Karpas-422 (cell line): Measurements from ENCODE around the gene GPAM. TPM values are rescaled to one million over a fixed set of nuclear protein-coding genes. Genes with fewer than 3 reads are reported as not detected.
A peak's percentile ranks its signal among the peaks of the same experiment; 100 is the strongest.

Experiments
- DNase-seq: peaks from one replicate; pipeline ENCODE4 v3.0.0-alpha.2; 2015
- H2AFZ ChIP-seq: fragments of 200-600 bp; sonication (generic); 2 replicates; pipeline ENCODE4 v1.6.1; 2014; ENCODE audit warnings: antibody characterized with exemption, low read length, mixed read lengths
- H3K27ac ChIP-seq: fragments of 200-600 bp; sonication (generic); 2 replicates; pipeline ENCODE4 v1.5.1; 2014; ENCODE audit warnings: mild to moderate bottlenecking, low read length, moderate library complexity
- H3K27me3 ChIP-seq: fragments of 200-600 bp; sonication (generic); 2 replicates; pipeline ENCODE4 v1.6.1; 2014; ENCODE audit warnings: low read length, mixed read lengths
- H3K36me3 ChIP-seq: fragments of 200-600 bp; sonication (generic); 2 replicates; pipeline ENCODE4 v1.6.1; 2014; ENCODE audit warnings: low read length, mixed read lengths; ENCODE audit not compliant: insufficient read depth
- H3K4me1 ChIP-seq: fragments of 200-600 bp; sonication (generic); 2 replicates; pipeline ENCODE4 v1.6.1; 2014; ENCODE audit warnings: mild to moderate bottlenecking, low read length, mixed read lengths
- H3K4me2 ChIP-seq: fragments of 200-600 bp; sonication (generic); 2 replicates; pipeline ENCODE4 v1.6.1; 2014; ENCODE audit warnings: low read length, low read depth, mild to moderate bottlenecking; ENCODE audit not compliant: poor library complexity, severe bottlenecking
- H3K4me3 ChIP-seq: fragments of 200-600 bp; sonication (generic); 2 replicates; pipeline ENCODE4 v1.5.1; 2014; ENCODE audit warnings: mild to moderate bottlenecking, antibody characterized with exemption, low read length, mixed read lengths
- H3K79me2 ChIP-seq: fragments of 200-600 bp; sonication (generic); 2 replicates; pipeline ENCODE4 v1.6.1; 2014; ENCODE audit warnings: mild to moderate bottlenecking, low read length, mixed read lengths
- H3K9ac ChIP-seq: fragments of 200-600 bp; sonication (generic); 2 replicates; pipeline ENCODE4 v1.6.0; 2014; ENCODE audit warnings: low read length
- H3K9me2 ChIP-seq: fragments of 200-600 bp; sonication (generic), shearing (Covaris generic); replicated peaks from 2 replicates; pipeline ENCODE4 v1.6.0; 2014; ENCODE audit warnings: mild to moderate bottlenecking, low read length, moderate library complexity; ENCODE audit not compliant: insufficient read depth
- H3K9me3 ChIP-seq: fragments of 300-700, 200-600 bp; sonication (generic); 2 replicates; pipeline ENCODE4 v1.6.1; 2014; ENCODE audit warnings: low read length, mixed read lengths
- H4K20me1 ChIP-seq: fragments of 200-600 bp; sonication (generic); 2 replicates; pipeline ENCODE4 v1.6.1; 2014; ENCODE audit warnings: mild to moderate bottlenecking, antibody characterized with exemption, low read length, low read depth; ENCODE audit not compliant: insufficient read depth
- total RNA-seq: library from RNA; depleted of rRNA; stranded (reverse); fragments of >200 nt; shearing (Covaris generic); gene quantifications from 2 replicates; pipeline ENCODE4 v1.2.3, GENCODE V29; 2014; ENCODE audit warnings: low replicate concordance

The GPAM gene
- total RNA-seq, 1 experiment from 2014 or later = 481 TPM

GRCh38 chr10:112213836-112214235 lies 30.3 kb upstream of the GPAM start:
- Histone ChIP-seq H3K4me1 (peaks cover 100% of the 10 kb centered on the region), H3K36me3 (peaks cover 40% of the 10 kb centered on the region), H3K79me2 (peaks cover 62% of the 10 kb centered on the region), H4K20me1 (no peaks in the 10 kb centered on the region; the same call in 1 of the 2 replicates), H2AFZ (no peak overlapping the region), H3K4me2 (peak overlapping the region; percentile 97), H3K27me3 (no peaks in the 10 kb centered on the region), H3K9me2 (no peaks in the 10 kb centered on the region), H3K27ac (peak overlapping the region; percentile 99), H3K9ac (peak overlapping the region; percentile 95), H3K4me3 (peak overlapping the region; percentile 81), H3K9me3 (no peaks in the 10 kb centered on the region)
- no peak for DNase-seq

- Histone ChIP-seq H3K4me2 (peak overlapping the region; percentile 97), H3K79me2 (peaks cover 68% of the 10 kb centered on the region), H2AFZ (no peak overlapping the region), H3K27ac (peak overlapping the region; percentile 99), H3K27me3 (no peaks in the 10 kb centered on the region), H3K9me3 (no peaks in the 10 kb centered on the region), H3K4me3 (peak overlapping the region; percentile 81), H4K20me1 (no peaks in the 10 kb centered on the region; the same call in 1 of the 2 replicates), H3K36me3 (peaks cover 46% of the 10 kb centered on the region), H3K9ac (peak overlapping the region; percentile 95), H3K9me2 (no peaks in the 10 kb centered on the region), H3K4me1 (peaks cover 100% of the 10 kb centered on the region)
- DNase-seq = peak; percentile 73
Measured at GRCh38 chr10:112213098-112213823, 29.7 kb upstream of the GPAM start.

GRCh38 chr10:112210666-112211065 lies 27.1 kb upstream of the GPAM start:
- Histone ChIP-seq H3K4me2 (peak overlapping the region; percentile 97), H3K4me1 (peaks cover 75% of the 10 kb centered on the region), H3K9me2 (no peaks in the 10 kb centered on the region), H3K9me3 (no peaks in the 10 kb centered on the region; the same call in 1 of the 2 replicates), H3K4me3 (peak overlapping the region; percentile 81), H4K20me1 (no peaks in the 10 kb centered on the region; the same call in 1 of the 2 replicates), H3K27me3 (no peaks in the 10 kb centered on the region), H3K36me3 (peaks cover 61% of the 10 kb centered on the region), H3K27ac (peak overlapping the region; percentile 99), H2AFZ (no peak overlapping the region), H3K9ac (peak overlapping the region; percentile 95), H3K79me2 (peaks cover 84% of the 10 kb centered on the region)
- no peak for DNase-seq

- Histone ChIP-seq H3K9me2 (no peaks in the 10 kb centered on the region), H4K20me1 (no peaks in the 10 kb centered on the region; the same call in 1 of the 2 replicates), H3K27ac (peak overlapping the region; percentile 99), H3K9ac (peak overlapping the region; percentile 95), H3K4me3 (peak overlapping the region; percentile 81; the same call in 1 of the 2 replicates), H3K79me2 (peaks cover 79% of the 10 kb centered on the region), H3K36me3 (peaks cover 61% of the 10 kb centered on the region), H3K4me1 (peaks cover 66% of the 10 kb centered on the region), H2AFZ (no peak overlapping the region), H3K9me3 (no peaks in the 10 kb centered on the region; the same call in 1 of the 2 replicates), H3K4me2 (peak overlapping the region; percentile 97), H3K27me3 (no peaks in the 10 kb centered on the region)
- DNase-seq = peak; percentile 91
Measured at GRCh38 chr10:112209684-112210131, 26.1 kb upstream of the GPAM start.

GRCh38 chr10:112208997-112209396 lies 25.4 kb upstream of the GPAM start:
- Histone ChIP-seq H3K27ac (peak overlapping the region; percentile 99), H3K4me1 (peaks cover 65% of the 10 kb centered on the region), H3K27me3 (no peaks in the 10 kb centered on the region), H3K79me2 (peaks cover 78% of the 10 kb centered on the region), H4K20me1 (no peaks in the 10 kb centered on the region; the same call in 1 of the 2 replicates), H3K4me2 (peak overlapping the region; percentile 4), H3K36me3 (peaks cover 63% of the 10 kb centered on the region), H3K4me3 (peak overlapping the region; percentile 81; the same call in 1 of the 2 replicates), H3K9me3 (no peaks in the 10 kb centered on the region; the same call in 1 of the 2 replicates), H3K9me2 (no peaks in the 10 kb centered on the region), H2AFZ (no peak overlapping the region), H3K9ac (peak overlapping the region; percentile 95; the same call in 1 of the 2 replicates)
- no peak for DNase-seq

GRCh38 chr10:112208292-112208691 lies 24.7 kb upstream of the GPAM start:
- Histone ChIP-seq H3K4me2 (peak overlapping the region; percentile 4), H3K9ac (no peak overlapping the region), H3K9me3 (no peaks in the 10 kb centered on the region; the same call in 1 of the 2 replicates), H3K9me2 (no peaks in the 10 kb centered on the region), H3K4me3 (no peak overlapping the region), H3K4me1 (peaks cover 65% of the 10 kb centered on the region), H3K27ac (peak overlapping the region; percentile 99), H3K36me3 (peaks cover 64% of the 10 kb centered on the region), H3K27me3 (no peaks in the 10 kb centered on the region), H2AFZ (no peak overlapping the region), H3K79me2 (peaks cover 78% of the 10 kb centered on the region), H4K20me1 (no peaks in the 10 kb centered on the region; the same call in 1 of the 2 replicates)
- DNase-seq = no peak

- H3K36me3 ChIP-seq = peaks cover 60% of the 10 kb centered on the region
- no peaks in the 10 kb centered on the region for H3K9me2 ChIP-seq
- peaks cover 78% of the 10 kb centered on the region for H3K79me2 ChIP-seq
- H3K9ac ChIP-seq = peak overlapping the region; percentile 37
- H3K27ac ChIP-seq = peak overlapping the region; percentile 70
- 0 out of 2 replicates have a peak, but pooled peaks cover 1% of the 10 kb centered on the region for H4K20me1 ChIP-seq
- no peaks in the 10 kb centered on the region for H3K27me3 ChIP-seq
- peak overlapping the region; percentile 46 for H3K4me2 ChIP-seq
- no peak overlapping the region for H2AFZ ChIP-seq
- peak; percentile 58 for DNase-seq
- peaks cover 39% of the 10 kb centered on the region for H3K4me1 ChIP-seq
- H3K9me3 ChIP-seq = no peaks in the 10 kb centered on the region; the same call in 1 of the 2 replicates
- H3K4me3 ChIP-seq = peak overlapping the region; percentile 34; the same call in 1 of the 2 replicates
Measured at GRCh38 chr10:112203328-112204076, 19.9 kb upstream of the GPAM start.
